PC-3 (cell line): ENCODE results near the gene SIGLEC15. TPM values are rescaled to one million over a fixed set of nuclear protein-coding genes. Genes with fewer than 3 reads are reported as not detected.

Experiments used
- ATAC-seq: fragments of 200-7000 bp; cut with Tn5 transposase; 2 replicates; pipeline ENCODE4 v1.9.1; 2020; ENCODE audit warnings: mild to moderate bottlenecking, moderate library complexity
- BruUV-seq: library from RNA; stranded (reverse); fragments of 400-500 nt; replicated peaks from 2 replicates; lab custom pipeline; 2021; lab: Mats Ljungman, UMichigan
- CTCF ChIA-PET: fragments of 300-600 bp; sonication (Branson Sonifier 250); formaldehyde crosslinking; loops from one replicate; lab custom pipeline; 2022; ENCODE audit warnings: antibody characterized with exemption; lab: Charles Lee
- POLR2A ChIA-PET: fragments of 300-600 bp; sonication (Branson Sonifier 250); formaldehyde crosslinking; loops from one replicate; lab custom pipeline; 2022; ENCODE audit warnings: antibody characterized with exemption; ENCODE audit not compliant: unreplicated experiment; lab: Charles Lee
- DNase-seq: peaks from one replicate; pipeline ENCODE4 v3.0.0-alpha.2; 2015
- H2AFZ ChIP-seq: fragments of 300-600 bp; sonication (generic); 2 replicates; pipeline ENCODE4 v1.6.0; 2016; ENCODE audit warnings: antibody characterized with exemption, low read length
- H3F3A ChIP-seq: fragments of 300-600 bp; sonication (generic); one replicate; pipeline ENCODE4 v1.6.0; 2017; ENCODE audit warnings: antibody characterized with exemption, low read length, control low read depth, mild to moderate bottlenecking; ENCODE audit not compliant: unreplicated experiment
- H3K27ac ChIP-seq: fragments of 300-600 bp; sonication (generic); 2 replicates; pipeline ENCODE4 v1.5.1; 2016; ENCODE audit warnings: mild to moderate bottlenecking, low read length
- H3K27me3 ChIP-seq: fragments of 300-600 bp; sonication (generic); 2 replicates; pipeline ENCODE4 v1.6.1; 2016; ENCODE audit warnings: low read length, mixed read lengths
- H3K36me3 ChIP-seq: fragments of 300-600 bp; sonication (generic); 2 replicates; pipeline ENCODE4 v1.6.1; 2016; ENCODE audit warnings: low read depth, mixed run types, low read length, mixed read lengths
- H3K4me1 ChIP-seq: fragments of 300-600 bp; sonication (generic); 2 replicates; pipeline ENCODE4 v1.5.1; 2016; ENCODE audit warnings: low read length; ENCODE audit not compliant: insufficient read depth
- H3K4me2 ChIP-seq: fragments of 300-600 bp; sonication (generic); 2 replicates; pipeline ENCODE4 v1.6.0; 2016; ENCODE audit warnings: low read length
- H3K4me3 ChIP-seq: fragments of 300-600 bp; sonication (generic); 2 replicates; pipeline ENCODE4 v1.5.1; 2016; ENCODE audit warnings: mild to moderate bottlenecking, low read length, mixed read lengths
- H3K79me2 ChIP-seq: fragments of 300-600 bp; sonication (generic); 2 replicates; pipeline ENCODE4 v1.6.1; 2017; ENCODE audit warnings: low read length, mixed read lengths
- H3K9ac ChIP-seq: fragments of 300-600 bp; sonication (generic); 2 replicates; pipeline ENCODE4 v1.6.0; 2016; ENCODE audit warnings: mild to moderate bottlenecking, low read length
- H3K9me2 ChIP-seq: fragments of 300-600 bp; sonication (generic); replicated peaks from 2 replicates; pipeline ENCODE4 v1.6.1; 2016; ENCODE audit warnings: mixed run types, low read length, mixed read lengths
- H3K9me3 ChIP-seq: fragments of 300-600 bp; sonication (generic); 2 replicates; pipeline ENCODE4 v1.6.1; 2016; ENCODE audit warnings: low read length, mixed read lengths
- H4K20me1 ChIP-seq: fragments of 300-600 bp; sonication (generic); 2 replicates; pipeline ENCODE4 v1.6.1; 2016; ENCODE audit warnings: low read length, mixed read lengths
- EZH2 ChIP-seq: fragments of 300-600 bp; sonication (generic); IDR thresholded peaks from one replicate; pipeline ENCODE4 v1.6.1; 2017; ENCODE audit warnings: antibody characterized with exemption, mild to moderate bottlenecking, low read length; ENCODE audit not compliant: unreplicated experiment
- EZH2phosphoT487 ChIP-seq: fragments of 300-600 bp; sonication (generic); IDR thresholded peaks from 2 replicates; pipeline ENCODE4 v1.6.1; 2018; ENCODE audit warnings: mild to moderate bottlenecking, antibody characterized with exemption, low read length, borderline replicate concordance
- intact Hi-C: fragments of 100-400 bp; cut with micrococcal nuclease; formaldehyde crosslinking; loops from 2 replicates; pipeline ENCODE4 v1.9.0; 2023
- total RNA-seq: library from RNA; depleted of rRNA; stranded (reverse); fragments of >200 nt; gene quantifications from 2 replicates; pipeline ENCODE4 v1.2.3, GENCODE V29; 2014
- TF ChIP-seq, protein P1 (sequence below): fragments of 300-600 bp; sonication (generic); conservative IDR thresholded peaks from 2 replicates; pipeline ENCODE4 v1.5.1; 2017; ENCODE audit warnings: antibody characterized with exemption, low read depth, mild to moderate bottlenecking, low read length

SIGLEC15 gene
- total RNA-seq, 1 experiment from 2014 or later: 2.0 TPM

DNA sequence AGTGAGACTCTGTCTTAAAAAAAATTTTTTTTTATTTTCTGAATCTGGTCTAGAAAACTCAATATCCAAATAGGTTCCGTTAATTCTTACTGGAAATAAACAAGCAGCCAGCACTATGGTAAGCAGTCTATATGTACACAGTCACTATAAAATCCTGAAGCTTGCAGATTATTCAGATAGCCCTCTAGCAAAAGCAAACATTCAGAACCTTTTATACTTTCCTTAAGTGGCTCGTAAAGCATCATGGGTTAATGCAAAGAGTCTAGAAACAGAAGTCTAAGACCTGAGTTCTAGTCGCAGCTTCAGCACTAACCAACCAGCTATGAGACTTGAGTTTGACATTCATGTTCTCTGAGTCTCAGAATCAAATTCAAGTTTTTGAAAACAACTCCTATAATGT lies 51.9 kb downstream of the SIGLEC15 start:
- H2AFZ ChIP-seq: no peak overlapping the region
- POLR2A ChIA-PET: no interaction called here
- TF ChIP-seq, protein P1, sequence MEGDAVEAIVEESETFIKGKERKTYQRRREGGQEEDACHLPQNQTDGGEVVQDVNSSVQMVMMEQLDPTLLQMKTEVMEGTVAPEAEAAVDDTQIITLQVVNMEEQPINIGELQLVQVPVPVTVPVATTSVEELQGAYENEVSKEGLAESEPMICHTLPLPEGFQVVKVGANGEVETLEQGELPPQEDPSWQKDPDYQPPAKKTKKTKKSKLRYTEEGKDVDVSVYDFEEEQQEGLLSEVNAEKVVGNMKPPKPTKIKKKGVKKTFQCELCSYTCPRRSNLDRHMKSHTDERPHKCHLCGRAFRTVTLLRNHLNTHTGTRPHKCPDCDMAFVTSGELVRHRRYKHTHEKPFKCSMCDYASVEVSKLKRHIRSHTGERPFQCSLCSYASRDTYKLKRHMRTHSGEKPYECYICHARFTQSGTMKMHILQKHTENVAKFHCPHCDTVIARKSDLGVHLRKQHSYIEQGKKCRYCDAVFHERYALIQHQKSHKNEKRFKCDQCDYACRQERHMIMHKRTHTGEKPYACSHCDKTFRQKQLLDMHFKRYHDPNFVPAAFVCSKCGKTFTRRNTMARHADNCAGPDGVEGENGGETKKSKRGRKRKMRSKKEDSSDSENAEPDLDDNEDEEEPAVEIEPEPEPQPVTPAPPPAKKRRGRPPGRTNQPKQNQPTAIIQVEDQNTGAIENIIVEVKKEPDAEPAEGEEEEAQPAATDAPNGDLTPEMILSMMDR: no peak
- TF ChIP-seq EZH2: no peak
- TF ChIP-seq EZH2phosphoT487: no peak
- intact Hi-C loops: loop anchor here (2.0 kb wide), 1 partner anchor 75 kb away; no protein-coding TSS in a partner anchor
- no peak overlapping the region for H3K27ac ChIP-seq
- no peak for DNase-seq
- no peak overlapping the region for H3K4me2 ChIP-seq
- H3K9me3 ChIP-seq: no peaks in the 10 kb centered on the region
- no peak overlapping the region for H3K9ac ChIP-seq
- CTCF ChIA-PET: interaction anchor here (0.6 kb wide), 1 partner anchor 88 kb away, joined by 3 read pairs; no protein-coding TSS in a partner anchor
- H3K4me3 ChIP-seq: no peak overlapping the region
- no peaks in the 10 kb centered on the region for H3K27me3 ChIP-seq
- ATAC-seq: peak; percentile 69
- no peaks in the 10 kb centered on the region for H4K20me1 ChIP-seq
- no peaks in the 10 kb centered on the region for H3K79me2 ChIP-seq
- H3K4me1 ChIP-seq: no peaks in the 10 kb centered on the region
- no peaks in the 10 kb centered on the region; the same call in 1 of the 2 replicates for H3K36me3 ChIP-seq
- H3F3A ChIP-seq: no peaks in the 10 kb centered on the region
- no TSS peak for BruUV-seq
- H3K9me2 ChIP-seq: no peaks in the 10 kb centered on the region

DNA sequence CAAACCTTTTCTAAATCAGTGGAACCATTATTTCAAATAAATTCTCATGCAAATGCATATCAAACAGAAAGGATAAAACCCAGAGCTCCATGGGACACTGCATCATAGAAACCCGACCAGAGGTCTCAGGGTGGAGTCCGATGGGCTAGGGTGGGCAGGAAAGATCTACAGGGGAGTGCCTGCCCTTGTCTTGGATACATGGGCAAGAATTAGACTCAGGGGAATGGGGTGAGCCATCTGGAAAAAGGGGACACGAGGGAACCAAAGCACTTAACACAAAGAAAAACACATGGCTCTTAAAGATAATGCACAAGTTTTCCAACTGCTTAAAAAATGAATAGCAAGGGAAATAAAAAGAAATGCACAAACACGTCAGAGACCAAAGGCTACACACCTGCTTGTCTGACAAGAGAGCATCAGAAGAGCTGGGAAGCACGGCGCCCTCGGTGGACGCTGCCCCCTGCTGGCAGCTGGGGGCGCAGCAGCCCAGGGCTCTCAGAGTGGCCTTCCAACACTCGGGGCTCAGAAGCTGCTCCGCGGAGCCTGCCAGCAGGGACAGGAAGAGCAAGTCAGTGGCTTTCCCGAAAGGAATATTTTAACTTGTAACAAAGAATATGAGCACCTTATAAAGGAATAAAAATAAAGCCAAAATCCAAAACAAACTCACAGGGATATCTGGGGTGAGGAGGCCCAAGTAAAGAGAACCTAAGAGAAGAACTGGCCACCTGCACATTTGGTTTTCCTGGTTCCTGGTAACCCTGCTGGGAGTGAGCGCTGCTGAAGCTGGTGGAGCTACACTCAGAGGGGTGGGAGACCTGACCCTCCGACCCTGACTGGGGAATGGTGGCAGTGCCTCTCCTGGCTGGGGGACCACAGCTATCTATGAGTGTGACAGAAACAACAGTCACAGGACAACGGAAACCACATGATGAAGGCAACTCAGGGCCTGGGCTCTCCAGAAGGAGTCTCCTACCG lies 54.5 kb downstream of the SIGLEC15 start:
- Histone ChIP-seq H2AFZ (no peak overlapping the region), H3K4me3 (no peak overlapping the region), H4K20me1 (no peaks in the 10 kb centered on the region), H3K36me3 (no peaks in the 10 kb centered on the region; the same call in 1 of the 2 replicates), H3F3A (no peaks in the 10 kb centered on the region), H3K27ac (no peak overlapping the region), H3K27me3 (no peaks in the 10 kb centered on the region), H3K9ac (no peak overlapping the region), H3K4me2 (no peak overlapping the region), H3K9me2 (no peaks in the 10 kb centered on the region), H3K9me3 (no peaks in the 10 kb centered on the region), H3K4me1 (no peaks in the 10 kb centered on the region), H3K79me2 (no peaks in the 10 kb centered on the region)
- intact Hi-C loops: loop anchor here (1.0 kb wide), 2 partner anchors 157 to 189 kb away; no protein-coding TSS in a partner anchor
- TF ChIP-seq EZH2 (no peak), EZH2phosphoT487 (no peak)
- TF ChIP-seq, protein P1: peak; percentile 79
- POLR2A ChIA-PET: no interaction called here
- ATAC-seq (peak; percentile 89), DNase-seq (peak; percentile 67)
- BruUV-seq: no TSS peak
- CTCF ChIA-PET: interaction anchor here (0.6 to 1.1 kb wide), 4 partner anchors 30 to 290 kb away, joined by 3 to 4 read pairs (median 3); no protein-coding TSS in a partner anchor
